DMS79 treated with DMSO at 0.1 percent for 48 hours (cell line): Measurements from ENCODE around the gene PRR23B.
A peak's percentile ranks its signal among the peaks of the same experiment; 100 is the strongest.
"Not testable (repeated sequence)": the region's sequence is repeated elsewhere in the genome, so short reads cannot be mapped to it uniquely, and the experiment has no call there.

Source experiments
- DNase-seq: peaks from one replicate; lab custom pipeline; 2025; lab: John Stamatoyannopoulos, UW

PRR23B gene

GRCh38 chr3:139020868-139021234 lies at the start of gene PRR23B:
Gene PRR23B (minus strand): TSS chr3:139020926. CDS start chr3:139020661, 265 bp downstream.
- DNase-seq: no peak

- no peak for DNase-seq
These were observed 42.2 kb upstream of the PRR23B start for GRCh38 chr3:139062918-139063317.

- no peak for DNase-seq
These were observed 32.3 kb upstream of the PRR23B start for GRCh38 chr3:139052802-139053600.

- DNase-seq: no peak
These were observed 23.9 kb upstream of the PRR23B start, which contains the start of gene PRR23C for GRCh38 chr3:139044366-139045210. Gene PRR23C (minus strand): TSS chr3:139044892. CDS start chr3:139044620, 272 bp downstream.

GRCh38 chr3:139043554-139044365 lies 23.0 kb upstream of the PRR23B start:
- DNase-seq: no peak

GRCh38 chr3:139037478-139037877 lies 16.8 kb upstream of the PRR23B start:
- no peak for DNase-seq

GRCh38 chr3:139032326-139033002 lies 11.7 kb upstream of the PRR23B start:
- no peak for DNase-seq

GRCh38 chr3:139030576-139030975 lies 9.8 kb upstream of the PRR23B start:
- DNase-seq: not testable (repeated sequence)

- no peak for DNase-seq
These were observed 4.2 kb upstream of the PRR23B start for GRCh38 chr3:139024968-139025367.

GRCh38 chr3:139020036-139020867 lies 474 bp downstream of the PRR23B start:
- no peak for DNase-seq

- DNase-seq: peak; percentile 35
These were observed 4.2 kb downstream of the PRR23B start for GRCh38 chr3:139016430-139017048.

GRCh38 chr3:139006051-139006716 lies 14.5 kb downstream of the PRR23B start, which contains the start of gene PRR23A:
Gene PRR23A (minus strand): TSS chr3:139006268. CDS start chr3:139006268, 0 bp downstream.
- no peak for DNase-seq

GRCh38 chr3:139005356-139005993 lies 15.3 kb downstream of the PRR23B start:
- no peak for DNase-seq

- DNase-seq: no peak
These were observed 25.0 kb downstream of the PRR23B start for GRCh38 chr3:138995706-138996105.

GRCh38 chr3:138987181-138987580 lies 33.5 kb downstream of the PRR23B start:
- DNase-seq: no peak

- DNase-seq: no peak
These were observed 34.8 kb downstream of the PRR23B start for GRCh38 chr3:138985932-138986331.

GRCh38 chr3:138984816-138985215 lies 35.9 kb downstream of the PRR23B start:
- DNase-seq: no peak

- DNase-seq: no peak
These were observed 44.7 kb downstream of the PRR23B start for GRCh38 chr3:138976047-138976446.

GRCh38 chr3:138975351-138975750 lies 45.4 kb downstream of the PRR23B start:
- DNase-seq: no peak
